Mucosa of stomach (tissue), 1 donor: Measurements from ENCODE around the gene LPIN1.

Experiments used
- H3K27me3 ChIP-seq: one replicate; pipeline ENCODE4 v1.7.0; 2013; ENCODE audit warnings: mild to moderate bottlenecking, low read length; ENCODE audit not compliant: control insufficient read depth, insufficient read depth
- H3K36me3 ChIP-seq: one replicate; pipeline ENCODE4 v1.7.0; 2013; ENCODE audit warnings: low read length; ENCODE audit not compliant: control insufficient read depth, insufficient read depth
- H3K4me1 ChIP-seq: one replicate; pipeline ENCODE4 v1.7.0; 2013; ENCODE audit warnings: mild to moderate bottlenecking, low read length; ENCODE audit not compliant: control insufficient read depth, insufficient read depth
- H3K4me3 ChIP-seq: one replicate; pipeline ENCODE4 v1.7.0; 2013; ENCODE audit warnings: low read length
- H3K9ac ChIP-seq: one replicate; pipeline ENCODE4 v1.7.0; 2013; ENCODE audit warnings: mild to moderate bottlenecking, low read length, moderate library complexity
- H3K9me3 ChIP-seq: one replicate; pipeline ENCODE4 v1.7.0; 2013; ENCODE audit warnings: mild to moderate bottlenecking, low read length, moderate library complexity; ENCODE audit not compliant: control insufficient read depth
- donor health status: Pancreatic carcinoma.

LPIN1 gene

DNA sequence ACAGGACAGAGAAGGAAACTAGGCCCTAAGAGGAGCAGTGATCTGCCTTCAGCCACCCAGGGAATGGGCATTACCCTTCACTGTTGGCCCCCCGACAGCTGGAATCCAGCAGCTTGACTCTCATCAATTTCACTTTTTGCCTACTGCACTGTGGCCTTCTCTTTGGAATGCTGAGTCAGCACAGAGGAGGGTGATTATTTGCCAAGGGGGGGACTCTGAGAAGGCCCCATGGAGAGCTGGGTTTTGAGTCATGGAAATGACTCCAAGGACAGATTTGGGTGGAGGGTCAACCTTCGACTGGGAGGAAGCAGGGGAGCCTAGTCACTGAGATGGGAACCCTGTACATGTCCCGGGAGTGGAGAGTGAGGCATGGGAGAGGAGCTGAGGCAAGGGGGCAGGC lies 38.3 kb upstream of the LPIN1 start:
- Histone ChIP-seq H3K27me3 (no peaks in the 10 kb centered on the region), H3K36me3 (no peaks in the 10 kb centered on the region), H3K4me3 (no peak overlapping the region), H3K4me1 (no peaks in the 10 kb centered on the region), H3K9ac (no peak overlapping the region), H3K9me3 (no peaks in the 10 kb centered on the region)

DNA sequence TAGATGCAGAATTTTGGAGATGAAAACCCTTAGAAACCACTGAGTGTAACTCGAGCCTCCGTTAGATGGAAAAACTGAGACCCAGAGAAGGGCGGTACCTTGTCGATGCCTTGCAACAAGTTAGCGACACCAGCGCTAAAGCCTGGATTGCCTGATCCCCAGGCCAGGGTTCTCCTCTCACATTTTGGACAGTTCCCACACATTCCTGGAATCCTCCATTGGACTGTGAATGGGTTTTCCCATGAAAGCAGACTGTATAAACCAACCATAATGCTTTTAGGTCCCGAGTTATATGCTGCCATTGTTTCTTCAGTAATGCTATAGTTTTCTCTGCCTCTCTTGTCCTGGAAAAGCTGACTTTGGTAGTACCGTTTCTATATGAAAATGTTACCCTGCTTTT lies 37.1 kb upstream of the LPIN1 start:
- no peaks in the 10 kb centered on the region for H3K36me3 ChIP-seq
- no peaks in the 10 kb centered on the region for H3K9me3 ChIP-seq
- H3K27me3 ChIP-seq = no peaks in the 10 kb centered on the region
- H3K9ac ChIP-seq = no peak overlapping the region
- no peak overlapping the region for H3K4me3 ChIP-seq
- H3K4me1 ChIP-seq = no peaks in the 10 kb centered on the region

- Histone ChIP-seq H3K4me3 (no peak overlapping the region), H3K36me3 (no peaks in the 10 kb centered on the region), H3K4me1 (no peaks in the 10 kb centered on the region), H3K27me3 (no peaks in the 10 kb centered on the region), H3K9me3 (no peaks in the 10 kb centered on the region), H3K9ac (no peak overlapping the region)
These were observed 36.2 kb upstream of the LPIN1 start for GRCh38 chr2:11710210-11710609.

- H3K9ac ChIP-seq = no peak overlapping the region
- no peaks in the 10 kb centered on the region for H3K9me3 ChIP-seq
- H3K4me3 ChIP-seq = no peak overlapping the region
- H3K27me3 ChIP-seq = no peaks in the 10 kb centered on the region
- no peaks in the 10 kb centered on the region for H3K36me3 ChIP-seq
- H3K4me1 ChIP-seq = no peaks in the 10 kb centered on the region
These were observed 35.6 kb upstream of the LPIN1 start for GRCh38 chr2:11710632-11711353.

DNA sequence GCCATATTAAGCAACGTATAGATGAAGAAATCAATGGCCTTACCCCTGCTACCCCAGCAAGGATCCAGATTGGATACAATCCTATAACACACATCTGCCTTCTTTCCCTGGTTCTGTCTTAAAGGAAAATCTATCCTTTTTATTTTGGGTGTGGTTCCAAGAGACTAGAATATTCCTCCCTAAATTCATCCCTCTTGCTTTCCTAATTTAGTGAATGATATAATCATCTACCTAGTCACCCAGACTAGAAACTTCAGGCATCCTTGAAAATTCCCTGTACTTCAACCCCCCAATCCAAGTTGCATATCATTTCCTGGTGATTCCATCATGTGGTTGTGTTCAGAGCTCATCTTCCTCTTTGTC lies 35.1 kb upstream of the LPIN1 start:
- Histone ChIP-seq H3K9ac (no peak overlapping the region), H3K4me3 (no peak overlapping the region), H3K9me3 (no peaks in the 10 kb centered on the region), H3K27me3 (no peaks in the 10 kb centered on the region), H3K36me3 (no peaks in the 10 kb centered on the region), H3K4me1 (no peaks in the 10 kb centered on the region)

GRCh38 chr2:11711751-11712150 lies 34.7 kb upstream of the LPIN1 start:
- no peak overlapping the region for H3K4me3 ChIP-seq
- no peaks in the 10 kb centered on the region for H3K4me1 ChIP-seq
- H3K36me3 ChIP-seq = no peaks in the 10 kb centered on the region
- H3K27me3 ChIP-seq = no peaks in the 10 kb centered on the region
- H3K9ac ChIP-seq = no peak overlapping the region
- no peaks in the 10 kb centered on the region for H3K9me3 ChIP-seq

- Histone ChIP-seq H3K4me1 (no peaks in the 10 kb centered on the region), H3K4me3 (no peak overlapping the region), H3K9ac (no peak overlapping the region), H3K9me3 (no peaks in the 10 kb centered on the region), H3K36me3 (no peaks in the 10 kb centered on the region), H3K27me3 (no peaks in the 10 kb centered on the region)
These were observed 33.6 kb upstream of the LPIN1 start for GRCh38 chr2:11712866-11713265.

GRCh38 chr2:11713815-11714214 lies 32.6 kb upstream of the LPIN1 start:
- H3K4me1 ChIP-seq = no peaks in the 10 kb centered on the region
- H3K4me3 ChIP-seq = no peak overlapping the region
- no peaks in the 10 kb centered on the region for H3K36me3 ChIP-seq
- H3K9ac ChIP-seq = no peak overlapping the region
- H3K9me3 ChIP-seq = no peaks in the 10 kb centered on the region
- no peaks in the 10 kb centered on the region for H3K27me3 ChIP-seq

GRCh38 chr2:11715987-11716652 lies 30.3 kb upstream of the LPIN1 start:
- H3K4me3 ChIP-seq = no peak overlapping the region
- H3K27me3 ChIP-seq = no peaks in the 10 kb centered on the region
- no peak overlapping the region for H3K9ac ChIP-seq
- H3K9me3 ChIP-seq = no peaks in the 10 kb centered on the region
- H3K36me3 ChIP-seq = no peaks in the 10 kb centered on the region
- H3K4me1 ChIP-seq = no peaks in the 10 kb centered on the region

GRCh38 chr2:11716689-11717321 lies 29.6 kb upstream of the LPIN1 start:
- Histone ChIP-seq H3K9me3 (no peaks in the 10 kb centered on the region), H3K4me3 (no peak overlapping the region), H3K9ac (no peak overlapping the region), H3K4me1 (no peaks in the 10 kb centered on the region), H3K36me3 (no peaks in the 10 kb centered on the region), H3K27me3 (no peaks in the 10 kb centered on the region)

- Histone ChIP-seq H3K9ac (no peak overlapping the region), H3K9me3 (no peaks in the 10 kb centered on the region), H3K27me3 (no peaks in the 10 kb centered on the region), H3K4me3 (no peak overlapping the region), H3K4me1 (no peaks in the 10 kb centered on the region), H3K36me3 (no peaks in the 10 kb centered on the region)
These were observed 28.8 kb upstream of the LPIN1 start for GRCh38 chr2:11717623-11718022.

GRCh38 chr2:11718606-11719005 lies 27.8 kb upstream of the LPIN1 start:
- no peaks in the 10 kb centered on the region for H3K4me1 ChIP-seq
- H3K4me3 ChIP-seq = no peak overlapping the region
- no peaks in the 10 kb centered on the region for H3K36me3 ChIP-seq
- no peak overlapping the region for H3K9ac ChIP-seq
- H3K27me3 ChIP-seq = no peaks in the 10 kb centered on the region
- H3K9me3 ChIP-seq = no peaks in the 10 kb centered on the region
